GM19351 (cell line): ENCODE results near the gene MCC.
A peak's percentile ranks its signal among the peaks of the same experiment; 100 is the strongest.

Experiments used
- ATAC-seq: cut with Tn5 transposase; IDR thresholded peaks from one replicate; pipeline ENCODE4 v1.9.1; 2021; ENCODE audit warnings: mild to moderate bottlenecking, moderate library complexity; ENCODE audit not compliant: unreplicated experiment

The MCC gene

DNA sequence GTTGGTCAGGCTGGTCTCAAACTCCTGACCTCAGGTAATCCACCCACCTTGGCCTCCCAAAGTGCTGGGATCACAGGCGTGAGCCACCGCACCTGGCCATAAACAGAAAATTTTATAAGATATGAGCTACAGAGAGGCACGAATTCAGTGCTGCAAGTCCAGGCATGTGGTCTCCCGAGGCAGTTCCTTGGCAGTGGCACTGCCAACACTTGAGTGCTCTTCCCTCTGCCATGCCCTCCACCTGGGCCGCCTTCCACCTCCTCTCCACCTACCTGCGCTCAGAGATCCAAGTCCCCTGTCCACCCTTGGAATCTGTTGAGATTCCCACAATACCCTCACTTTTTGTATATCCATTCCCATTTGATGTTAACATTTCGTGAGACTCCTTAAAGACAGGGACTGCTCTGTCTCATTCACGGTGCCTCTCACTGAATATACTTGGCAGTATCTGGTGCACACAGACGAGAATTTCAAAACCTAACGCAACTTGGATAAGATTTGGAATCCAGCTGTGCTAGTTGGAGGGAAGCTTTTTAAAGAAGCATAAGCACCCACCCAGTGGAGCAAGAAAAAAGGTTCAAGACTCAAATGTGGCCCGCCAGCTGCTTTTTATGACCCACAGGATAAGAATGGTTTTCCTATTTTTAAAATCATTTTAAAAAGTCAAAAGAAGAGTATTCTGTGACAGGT is 443.3 kb downstream of the MCC start:
- no peak for ATAC-seq

DNA sequence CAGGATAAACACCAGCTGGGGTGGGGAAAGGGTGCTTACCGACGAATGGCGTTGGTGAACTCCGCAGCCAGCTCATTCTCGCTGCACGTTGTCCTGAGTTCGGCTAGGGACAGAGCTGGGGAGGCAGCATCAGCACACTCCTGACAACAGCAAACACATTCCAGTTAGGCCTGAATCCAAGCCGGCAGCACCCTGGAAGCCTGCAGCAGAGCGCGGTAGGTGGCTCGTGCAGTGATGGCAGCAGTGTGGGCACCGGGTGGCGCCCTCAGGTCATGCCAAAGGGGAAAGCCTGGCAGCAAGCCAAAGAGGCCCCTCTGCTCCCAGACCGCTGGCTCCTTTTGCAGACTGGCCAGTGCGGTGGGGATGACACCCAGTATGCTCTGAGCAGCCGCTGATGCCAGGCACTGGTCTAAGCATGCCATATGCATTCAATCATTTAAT is 444.7 kb downstream of the MCC start:
- ATAC-seq, result no peak

DNA sequence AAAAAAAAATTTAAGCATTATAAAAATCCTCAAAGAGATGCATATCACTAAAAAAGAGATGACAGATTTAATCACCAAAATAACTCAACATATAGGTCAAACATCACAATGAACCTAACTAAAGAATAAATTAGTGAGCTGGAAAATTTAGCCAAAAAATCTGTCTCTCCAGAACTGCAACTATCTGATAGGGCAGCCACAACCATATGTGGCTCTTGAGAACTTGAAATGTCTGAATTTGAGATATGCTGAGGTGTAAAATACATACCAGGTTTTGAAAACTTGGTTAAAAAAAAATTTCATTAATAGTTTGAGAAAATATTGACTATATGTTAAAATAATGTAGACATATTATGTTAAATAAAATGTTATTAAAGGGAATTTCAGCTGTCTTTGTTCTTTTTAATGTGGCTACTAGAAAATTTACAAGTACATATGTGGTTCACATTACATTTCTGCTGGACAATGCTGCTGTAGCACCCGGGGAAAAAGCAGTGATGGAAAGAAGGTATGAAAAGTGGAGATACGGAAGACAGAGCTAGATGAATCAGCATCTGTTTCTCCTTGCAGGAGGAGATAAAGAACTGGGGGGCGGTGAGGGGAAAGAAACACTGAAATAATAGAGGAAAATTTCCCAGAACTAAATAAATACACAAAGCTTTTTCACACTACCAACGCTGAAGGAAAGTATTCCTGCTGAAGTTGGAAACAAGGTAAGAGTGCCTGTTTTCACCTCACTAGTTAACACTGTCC is 445.6 kb downstream of the MCC start:
- no peak for ATAC-seq

GRCh38 chr5:113040672-113041260 is 447.5 kb downstream of the MCC start:
- no peak for ATAC-seq

DNA sequence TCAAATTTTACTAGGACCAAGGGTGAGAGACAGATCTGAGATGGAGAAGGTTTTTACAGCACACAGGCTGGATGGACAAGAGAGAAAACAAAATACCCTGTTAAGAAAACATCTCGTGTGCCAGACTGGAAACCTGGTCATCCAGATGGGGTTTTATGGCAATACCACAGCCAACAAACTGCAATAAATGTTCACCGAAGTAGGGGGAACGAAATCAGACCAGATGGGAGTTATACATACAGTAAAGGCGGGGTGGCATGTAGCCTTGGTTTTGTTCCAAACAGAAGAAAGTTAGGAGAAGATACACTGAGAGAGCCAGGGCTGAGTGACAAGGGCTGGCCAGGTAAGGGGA is 448.3 kb downstream of the MCC start:
- ATAC-seq, result no peak

- ATAC-seq, result no peak
Observed at GRCh38 chr5:113039229-113039933, 448.9 kb downstream of the MCC start.

- no peak for ATAC-seq
Observed at GRCh38 chr5:113038714-113039113, 449.5 kb downstream of the MCC start.

- no peak for ATAC-seq
Observed at GRCh38 chr5:113038136-113038535, 450.1 kb downstream of the MCC start.

- ATAC-seq, result no peak
Observed at GRCh38 chr5:113036826-113037225, 451.4 kb downstream of the MCC start.

DNA sequence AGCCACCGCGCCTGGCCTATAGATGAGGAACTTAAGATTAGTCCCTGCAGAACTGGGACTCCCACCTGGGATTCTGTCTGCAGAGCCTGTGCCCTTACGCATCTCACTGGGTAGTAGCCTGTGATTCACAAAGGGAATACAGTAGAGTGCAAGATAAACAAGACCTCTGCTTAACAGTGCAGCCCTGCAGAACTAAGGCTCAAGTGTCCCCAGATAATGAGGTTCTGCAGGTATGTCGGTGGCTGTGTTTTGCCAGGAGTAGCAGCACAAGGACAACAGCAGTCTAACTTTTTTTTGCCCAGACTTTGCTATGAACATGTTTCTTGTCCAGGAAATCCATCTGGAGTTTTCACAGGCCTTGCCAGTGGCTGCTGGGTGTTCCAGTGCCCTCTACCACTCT is 451.9 kb downstream of the MCC start:
- no peak for ATAC-seq

- no peak for ATAC-seq
Observed at GRCh38 chr5:113035096-113035495, 453.2 kb downstream of the MCC start.

- no peak for ATAC-seq
Observed at GRCh38 chr5:113034182-113034773, 454.0 kb downstream of the MCC start.

GRCh38 chr5:113031557-113031956 is 456.7 kb downstream of the MCC start:
- ATAC-seq, result no peak

DNA sequence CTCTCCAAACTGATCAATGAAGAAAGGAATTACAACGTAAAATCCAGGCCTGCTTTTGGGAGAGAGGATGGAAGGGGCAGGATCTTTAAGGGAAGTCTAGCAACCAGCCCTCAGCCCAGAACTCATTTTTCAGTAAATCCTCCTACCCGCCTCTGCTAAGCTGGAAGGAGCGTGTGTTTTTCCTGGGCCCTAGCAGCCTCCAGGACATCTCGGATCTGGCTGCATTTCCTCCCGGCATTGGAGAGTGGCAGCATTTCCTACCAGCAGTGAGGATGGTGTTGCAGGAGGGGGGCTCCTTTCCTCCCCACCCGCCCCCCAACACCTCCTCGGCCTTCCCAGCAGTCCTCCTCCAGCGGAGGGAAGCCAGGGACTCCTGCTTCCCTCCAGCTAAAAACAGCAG is 457.1 kb downstream of the MCC start:
- ATAC-seq, result no peak

- no peak for ATAC-seq
Observed at GRCh38 chr5:113029614-113030013, 458.6 kb downstream of the MCC start.

DNA sequence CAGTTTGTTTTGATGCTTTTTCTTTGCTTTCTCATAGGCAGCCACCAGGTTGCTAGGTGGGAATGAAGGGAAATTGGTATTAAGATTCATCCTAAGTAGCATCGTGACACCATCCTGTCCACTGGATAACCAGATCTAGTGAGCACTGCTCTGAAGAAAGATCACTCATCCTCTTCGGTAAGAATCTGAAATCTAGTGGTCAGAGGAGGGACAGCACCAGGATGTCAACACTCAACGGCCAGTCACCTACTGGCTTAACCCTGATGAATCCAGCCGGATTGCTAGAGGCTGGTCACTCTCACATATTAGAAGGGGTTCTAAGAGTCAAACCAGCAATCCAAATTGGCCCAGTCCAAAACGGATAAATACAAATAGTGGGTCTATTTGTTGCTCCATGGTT is 460.8 kb downstream of the MCC start:
- ATAC-seq, result no peak

DNA sequence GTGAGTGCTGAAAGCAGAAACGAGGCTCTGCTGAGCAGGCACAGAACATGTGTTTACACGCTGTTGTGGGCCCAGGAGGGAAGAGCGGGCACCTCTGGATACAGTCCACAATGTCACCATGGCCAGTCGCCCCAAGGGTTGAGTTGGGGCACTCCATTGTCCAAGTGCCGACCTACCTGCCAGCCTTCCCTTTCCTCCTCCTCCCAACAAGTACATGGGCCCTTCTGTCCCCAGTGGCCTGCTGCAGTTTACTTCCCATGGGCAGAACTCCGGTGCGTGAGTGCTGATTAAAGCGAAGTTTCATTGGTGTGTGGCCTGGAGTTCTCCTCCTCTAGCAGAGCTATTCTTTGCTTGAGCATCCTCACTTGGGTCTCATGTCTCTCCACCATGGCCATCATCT is 461.2 kb downstream of the MCC start:
- no peak for ATAC-seq

DNA sequence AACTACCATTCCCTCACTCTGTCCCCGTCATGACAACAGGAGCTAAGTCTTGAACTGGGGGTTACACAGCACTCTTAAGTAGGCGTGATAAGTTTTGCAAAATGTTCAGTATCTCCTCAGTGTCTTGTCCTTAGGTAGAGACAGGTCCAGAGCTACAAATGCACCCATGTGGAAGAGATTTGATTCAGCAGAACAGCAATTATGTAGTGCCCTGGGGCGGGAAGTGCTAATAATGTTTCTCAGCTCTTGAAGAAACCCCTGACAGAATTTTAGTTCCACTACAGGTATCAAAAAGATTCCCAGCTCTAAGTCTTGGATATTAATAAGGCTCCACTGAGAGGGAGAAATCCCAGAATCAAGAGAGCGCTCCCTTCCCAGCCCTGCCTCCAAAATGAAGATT is 462.0 kb downstream of the MCC start:
- no peak for ATAC-seq

GRCh38 chr5:113025596-113025995 is 462.7 kb downstream of the MCC start:
- ATAC-seq, result no peak

- ATAC-seq, result no peak
Observed at GRCh38 chr5:113024076-113024697, 464.1 kb downstream of the MCC start.

GRCh38 chr5:113022661-113023060 is 465.6 kb downstream of the MCC start:
- peak; percentile 80 for ATAC-seq
